Astrocyte of the spinal cord (primary cell): ENCODE measurements around the gene CCDC178.

ENCODE experiments used
- DNase-seq: peaks from one replicate; pipeline ENCODE4 v3.0.0; 2011; ENCODE audit warnings: low read depth, low spot score
- H3K4me3 ChIP-seq: 2 replicates; pipeline ENCODE4 v1.5.1; 2011; ENCODE audit warnings: low read depth, mild to moderate bottlenecking, low read length, moderate library complexity
- in situ Hi-C: cut with HindIII; loops from 2 replicates; pipeline ENCODE4 v1.10.0; 2017; ENCODE audit warnings: low sequenced_read_pairs
- TF ChIP-seq, protein P1 (sequence below): IDR thresholded peaks from 2 replicates; pipeline ENCODE4 v1.5.1; 2012; ENCODE audit warnings: low read depth, mild to moderate bottlenecking, low read length, inconsistent platforms

The CCDC178 gene

GRCh38 chr18:33132657-33133056 lies 307.9 kb downstream of the CCDC178 start:
- no peak overlapping the region for H3K4me3 ChIP-seq
- TF ChIP-seq, protein P1, sequence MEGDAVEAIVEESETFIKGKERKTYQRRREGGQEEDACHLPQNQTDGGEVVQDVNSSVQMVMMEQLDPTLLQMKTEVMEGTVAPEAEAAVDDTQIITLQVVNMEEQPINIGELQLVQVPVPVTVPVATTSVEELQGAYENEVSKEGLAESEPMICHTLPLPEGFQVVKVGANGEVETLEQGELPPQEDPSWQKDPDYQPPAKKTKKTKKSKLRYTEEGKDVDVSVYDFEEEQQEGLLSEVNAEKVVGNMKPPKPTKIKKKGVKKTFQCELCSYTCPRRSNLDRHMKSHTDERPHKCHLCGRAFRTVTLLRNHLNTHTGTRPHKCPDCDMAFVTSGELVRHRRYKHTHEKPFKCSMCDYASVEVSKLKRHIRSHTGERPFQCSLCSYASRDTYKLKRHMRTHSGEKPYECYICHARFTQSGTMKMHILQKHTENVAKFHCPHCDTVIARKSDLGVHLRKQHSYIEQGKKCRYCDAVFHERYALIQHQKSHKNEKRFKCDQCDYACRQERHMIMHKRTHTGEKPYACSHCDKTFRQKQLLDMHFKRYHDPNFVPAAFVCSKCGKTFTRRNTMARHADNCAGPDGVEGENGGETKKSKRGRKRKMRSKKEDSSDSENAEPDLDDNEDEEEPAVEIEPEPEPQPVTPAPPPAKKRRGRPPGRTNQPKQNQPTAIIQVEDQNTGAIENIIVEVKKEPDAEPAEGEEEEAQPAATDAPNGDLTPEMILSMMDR, result no peak
- DNase-seq, result no peak
- in situ Hi-C loops, result no loop called here

- in situ Hi-C loops, result no loop called here
- DNase-seq, result no peak
- TF ChIP-seq, protein P1, result no peak
- no peak overlapping the region for H3K4me3 ChIP-seq
Observed at GRCh38 chr18:33128581-33128980, 311.9 kb downstream of the CCDC178 start.

DNA sequence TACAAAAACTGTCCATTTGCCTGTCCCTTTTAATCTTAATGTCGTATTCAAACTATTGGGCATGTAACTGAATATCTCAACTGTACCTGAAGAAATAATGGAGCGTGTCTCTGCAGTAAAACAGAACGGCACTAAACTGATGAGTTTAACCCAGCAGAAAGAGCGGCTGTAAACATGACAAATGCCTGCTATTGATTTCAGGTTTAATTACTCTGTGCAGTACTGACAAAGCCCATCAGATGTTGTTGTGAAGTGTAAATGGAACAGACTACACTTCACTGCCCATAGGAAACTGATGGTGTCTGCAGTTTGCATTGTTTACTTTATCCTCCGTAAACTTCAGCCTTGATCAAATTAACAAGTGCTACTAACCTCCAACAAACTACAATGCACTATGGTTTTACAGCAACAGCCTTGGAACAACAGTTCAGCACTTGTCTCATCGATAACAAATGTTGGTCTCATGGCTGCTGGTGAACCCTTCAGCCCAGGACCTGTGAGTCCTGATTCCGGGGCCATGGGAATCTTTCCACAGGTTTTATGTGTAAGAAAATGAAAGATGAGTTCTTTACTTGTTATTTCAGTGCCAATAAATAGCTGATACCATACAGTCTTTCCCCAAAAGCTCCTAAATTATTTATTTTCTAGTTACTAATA lies 316.5 kb downstream of the CCDC178 start:
- in situ Hi-C loops, result no loop called here
- H3K4me3 ChIP-seq, result no peak overlapping the region
- no peak for DNase-seq
- TF ChIP-seq, protein P1, result no peak

- TF ChIP-seq, protein P1, result no peak
- peak; percentile 56 for DNase-seq
- H3K4me3 ChIP-seq, result no peak overlapping the region
- in situ Hi-C loops, result no loop called here
Observed at GRCh38 chr18:33116376-33116775, 324.1 kb downstream of the CCDC178 start.

DNA sequence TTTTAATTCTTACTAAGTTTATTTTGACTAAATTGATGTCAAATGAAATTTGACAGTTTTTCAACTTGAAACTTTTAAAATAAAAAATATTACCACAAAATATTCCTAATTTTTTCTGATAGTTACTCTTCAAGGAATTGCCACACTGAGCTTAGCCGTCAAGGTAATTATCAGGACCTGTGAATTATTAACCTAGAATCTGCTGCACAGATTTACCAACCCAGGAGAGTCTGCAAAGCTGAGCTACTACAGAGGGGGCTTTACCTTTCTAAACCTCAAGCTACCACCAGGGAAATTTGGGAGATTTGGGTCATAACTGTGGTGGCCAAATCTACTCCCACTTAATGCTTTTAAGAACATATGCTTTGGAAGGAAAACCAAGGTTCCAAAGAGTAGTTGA lies 324.6 kb downstream of the CCDC178 start:
- DNase-seq, result no peak
- TF ChIP-seq, protein P1, result no peak

DNA sequence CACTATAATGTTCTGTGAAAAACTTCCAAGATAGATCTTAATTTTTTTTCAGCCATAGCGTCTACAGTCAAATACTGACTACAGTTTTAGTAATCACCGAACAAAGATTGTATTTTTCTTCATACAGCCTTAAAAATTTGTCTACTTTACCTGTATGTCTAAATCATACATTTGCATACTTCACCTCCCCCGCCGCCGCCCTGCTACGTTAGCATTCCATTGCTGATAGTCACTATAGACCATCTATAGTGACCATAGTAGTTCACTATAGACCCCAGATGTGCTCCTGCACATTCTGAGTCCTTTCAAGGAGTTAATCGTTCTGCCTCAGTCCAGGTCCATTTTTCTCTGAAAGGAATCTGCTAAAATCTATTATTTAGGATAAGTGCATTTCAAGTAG lies 325.0 kb downstream of the CCDC178 start:
- in situ Hi-C loops, result no loop called here

More for the DNA sequence above, 324.6 kb downstream of the CCDC178 start:
- H3K4me3 ChIP-seq, result no peak overlapping the region
- in situ Hi-C loops, result no loop called here

More for the DNA sequence above, 325.0 kb downstream of the CCDC178 start:
- H3K4me3 ChIP-seq, result no peak overlapping the region
- TF ChIP-seq, protein P1, result no peak
- no peak for DNase-seq
